Endothelial cell of umbilical vein (primary cell): ENCODE results near the gene LMNA. TPM values are rescaled to one million over a fixed set of nuclear protein-coding genes. Genes with fewer than 3 reads are reported as not detected.

Source experiments
- BruUV-seq: library from RNA; stranded (reverse); fragments of 400-500 nt; replicated peaks from 2 replicates; lab custom pipeline; 2021; lab: Mats Ljungman, UMichigan
- CTCF ChIA-PET: fragments of 300-600, 350-600 bp; sonication (Branson Sonifier 250); formaldehyde crosslinking; loops from one replicate; lab custom pipeline; 2021; ENCODE audit warnings: antibody characterized with exemption, inconsistent platforms; lab: Charles Lee
- POLR2A ChIA-PET: fragments of 300-600, 350-600 bp; sonication (Branson Sonifier 250); formaldehyde crosslinking; loops from one replicate; lab custom pipeline; 2021; ENCODE audit warnings: antibody characterized with exemption, inconsistent platforms; lab: Charles Lee
- DNase-seq: peaks from one replicate; pipeline ENCODE4 v3.0.0-alpha.2; 2011; ENCODE audit warnings: low read depth, low spot score
- FAIRE-seq: peaks from 2 replicates; lab custom pipeline; 2011; peaks lifted over from hg19 to GRCh38; lab: Jason Lieb, UNC
- H2AFZ ChIP-seq: 2 replicates; pipeline ENCODE4 v1.6.0; 2012; ENCODE audit warnings: low read depth, low read length, control low read depth, inconsistent platforms
- H3K27ac ChIP-seq: 2 replicates; pipeline ENCODE4 v1.5.1; 2011; ENCODE audit warnings: low read depth, mild to moderate bottlenecking, control low read depth, low read length, moderate library complexity; ENCODE audit not compliant: insufficient read depth
- H3K27me3 ChIP-seq, 2 experiments: 2 replicates each; pipeline versions ENCODE4 v1.6.0 to v1.6.1; 2011; ENCODE audit warnings: low read length in 2 of 2, mixed read lengths in 1 of 2; ENCODE audit not compliant: control insufficient read depth in 2 of 2, insufficient read depth in 2 of 2
- H3K36me3 ChIP-seq, 2 experiments: 2 replicates in 1 of 2; 3 replicates in 1 of 2; pipeline ENCODE4 v1.5.1; 2011; ENCODE audit warnings: low read length in 2 of 2, mild to moderate bottlenecking in 1 of 2, moderate library complexity in 1 of 2; ENCODE audit not compliant: control insufficient read depth in 2 of 2, insufficient read depth in 2 of 2; ENCODE audit errors: extremely low read depth in 1 of 2
- H3K4me1 ChIP-seq: 3 replicates; pipeline ENCODE4 v1.5.1; 2011; ENCODE audit warnings: mild to moderate bottlenecking, low read length; ENCODE audit not compliant: control insufficient read depth, insufficient read depth; ENCODE audit errors: extremely low read depth
- H3K4me2 ChIP-seq: 2 replicates; pipeline ENCODE4 v1.6.1; 2011; ENCODE audit warnings: low read length, control low read depth, mixed read lengths; ENCODE audit not compliant: insufficient read depth
- H3K4me3 ChIP-seq, 3 experiments: fragments of 200-600 bp in 1 of 3; sonication (generic), shearing (Covaris generic) in 1 of 3; replicated peaks in 1 of 3; 2 replicates each; pipeline ENCODE4 v1.5.1; 2011 to 2016; ENCODE audit warnings: control low read depth in 3 of 3, low read length in 3 of 3, mild to moderate bottlenecking in 2 of 3, inconsistent platforms in 1 of 3, low read depth in 1 of 3, moderate library complexity in 1 of 3; ENCODE audit not compliant: insufficient read depth in 1 of 3
- H3K79me2 ChIP-seq: 2 replicates; pipeline ENCODE4 v1.6.0; 2012; ENCODE audit warnings: low read length, inconsistent platforms; ENCODE audit not compliant: control insufficient read depth, insufficient read depth
- H3K9ac ChIP-seq: replicated peaks from 2 replicates; pipeline ENCODE3; 2011; ENCODE audit warnings: low read length, control low read depth; ENCODE audit not compliant: insufficient read depth; ENCODE audit errors: extremely low read depth
- H3K9me1 ChIP-seq: replicated peaks from 3 replicates; pipeline ENCODE4 v1.6.0; 2011; ENCODE audit warnings: mild to moderate bottlenecking, low read length; ENCODE audit not compliant: control insufficient read depth, insufficient read depth; ENCODE audit errors: extremely low read depth
- H3K9me3 ChIP-seq: replicated peaks from 2 replicates; pipeline ENCODE4 v1.5.1; 2012; ENCODE audit warnings: low read length, inconsistent platforms; ENCODE audit not compliant: control insufficient read depth, insufficient read depth
- H4K20me1 ChIP-seq: replicated peaks from 2 replicates; pipeline ENCODE3; 2011; ENCODE audit warnings: mild to moderate bottlenecking, low read length; ENCODE audit not compliant: control insufficient read depth, insufficient read depth; ENCODE audit errors: extremely low read depth
- CTCF ChIP-seq, 2 donors: IDR thresholded peaks; 1 replicate in 1 of 2; 2 replicates in 1 of 2; pipeline ENCODE4 v1.5.1; 2011; ENCODE audit warnings: low read length in 2 of 2, mild to moderate bottlenecking in 2 of 2, moderate library complexity in 2 of 2, control low read depth in 1 of 2, inconsistent platforms in 1 of 2, low read depth in 1 of 2; ENCODE audit not compliant: insufficient read depth in 1 of 2; ENCODE audit errors: extremely low read depth in 1 of 2
- EZH2 ChIP-seq: IDR thresholded peaks from 2 replicates; pipeline ENCODE4 v1.6.1; 2012; ENCODE audit warnings: borderline replicate concordance, low read depth, mild to moderate bottlenecking, moderate library complexity, low read length, inconsistent platforms; ENCODE audit not compliant: severe bottlenecking
- FOS ChIP-seq: IDR thresholded peaks from 2 replicates; pipeline ENCODE4 v1.6.1; 2011; ENCODE audit warnings: mild to moderate bottlenecking, low read length, moderate library complexity, borderline replicate concordance; ENCODE audit not compliant: insufficient read depth
- GATA2 ChIP-seq: IDR thresholded peaks from 2 replicates; pipeline ENCODE4 v1.7.0; 2011; ENCODE audit warnings: low read depth, mild to moderate bottlenecking, moderate library complexity, mixed read lengths, low read length; ENCODE audit not compliant: insufficient read length, insufficient read depth
- JUN ChIP-seq: IDR thresholded peaks from 2 replicates; pipeline ENCODE4 v1.6.1; 2011; ENCODE audit warnings: borderline replicate concordance, low read depth; ENCODE audit not compliant: insufficient read length, insufficient read depth
- MYC ChIP-seq: IDR thresholded peaks from one replicate; pipeline ENCODE4 v1.6.1; 2011; ENCODE audit warnings: mild to moderate bottlenecking, low read depth, low read length
- POLR2A ChIP-seq: IDR thresholded peaks from 2 replicates; pipeline ENCODE4 v1.6.1; 2012; ENCODE audit warnings: low read depth, mild to moderate bottlenecking, control low read depth, low read length
- POLR2AphosphoS5 ChIP-seq: IDR thresholded peaks from 2 replicates; pipeline ENCODE4 v1.6.1; 2012; ENCODE audit warnings: low read depth, mild to moderate bottlenecking, control low read depth, low read length, moderate library complexity; ENCODE audit not compliant: insufficient read depth
- dilution Hi-C: fragments of 300-500 bp; cut with MboI; formaldehyde crosslinking; loops from one replicate; pipeline ENCODE4 v1.15.0; 2019; ENCODE audit warnings: low sequenced_read_pairs; ENCODE audit not compliant: extremely low pct_ligation_motif_present
- intact Hi-C: fragments of 100-400 bp; cut with micrococcal nuclease; formaldehyde crosslinking; loops from one replicate; pipeline ENCODE4 v1.10.0; 2022
- polyA plus RNA-seq, 4 experiments: library from polyadenylated mRNA; depleted of rRNA in 3 of 4; stranded (reverse) in 3 of 4; unstranded in 1 of 4; fragments of >200 nt; gene quantifications; 2 replicates each; pipeline versions ENCODE4 v1.2.1 to v1.2.3, GENCODE V29; 2011 to 2012; ENCODE audit warnings: missing spikeins in 1 of 4
- total RNA-seq: library from RNA; stranded (reverse); gene quantifications from 2 replicates; pipeline ENCODE4 v1.2.3, GENCODE V29; 2021
- TF ChIP-seq, protein P1 (sequence below): IDR thresholded peaks from 2 replicates; pipeline ENCODE4 v1.6.1; 2011; ENCODE audit not compliant: insufficient read depth, insufficient read length

LMNA gene
- total and polyA plus RNA-seq, 2 donors (not counting 3 experiments of a cell fraction or from before 2014, with no cell fraction given), result 371 to 742 TPM

DNA sequence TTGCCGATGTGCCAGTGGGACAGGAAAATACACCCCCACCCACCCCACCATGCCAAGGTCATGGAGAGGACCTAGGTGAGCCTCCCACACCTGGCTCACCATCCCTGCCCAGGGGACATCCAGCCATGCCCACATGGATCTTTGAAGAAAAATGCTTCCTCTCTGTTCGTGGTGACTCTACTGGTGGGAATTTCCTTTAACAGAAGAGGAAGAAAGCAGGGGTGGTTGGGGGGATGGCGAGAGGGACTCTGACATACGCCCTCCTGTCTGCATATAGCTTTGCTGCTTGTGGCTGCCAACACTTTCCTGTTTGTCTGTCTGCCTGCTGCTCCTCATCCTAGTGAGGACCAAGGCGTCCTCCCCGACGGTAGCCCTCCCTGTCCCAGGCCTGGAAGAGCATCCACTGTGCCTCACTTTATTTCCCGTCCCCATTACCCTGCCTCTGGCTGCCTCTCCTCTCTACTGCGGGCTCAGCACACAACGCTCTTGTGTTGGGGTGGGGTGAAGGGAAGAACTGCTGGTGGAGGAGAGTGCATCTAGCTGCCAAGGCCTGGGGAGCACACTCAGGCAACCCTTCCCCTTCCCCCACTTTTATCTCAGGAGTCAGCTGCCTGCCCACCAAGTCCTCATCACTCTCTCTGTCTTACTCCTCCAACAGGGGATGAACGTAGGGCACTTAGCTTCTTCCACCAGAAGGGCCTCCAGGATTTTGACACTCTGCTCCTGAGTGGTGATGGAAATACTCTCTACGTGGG is 41.4 kb downstream of the LMNA start:
- no peak overlapping the region for H3K27ac ChIP-seq
- no peak overlapping the region for H3K4me3 ChIP-seq
- no peaks in the 10 kb centered on the region for H3K9me3 ChIP-seq
- H4K20me1 ChIP-seq, result no peaks in the 10 kb centered on the region
- ChIA-PET CTCF (interaction anchor here (0.7 to 1.3 kb wide), 4 partner anchors 8 to 69 kb away, joined by 3 to 6 read pairs (median 4); no protein-coding TSS in a partner anchor), POLR2A (interaction anchor here (1.8 kb wide), 1 partner anchor 57 kb away, joined by 7 read pairs; the partner anchor contains the start of gene PMF1)
- no peaks in the 10 kb centered on the region for H3K79me2 ChIP-seq
- no TSS peak for BruUV-seq
- no peaks in the 10 kb centered on the region for H3K36me3 ChIP-seq
- peaks cover 11% of the 10 kb centered on the region for H3K4me1 ChIP-seq
- H2AFZ ChIP-seq, result no peak overlapping the region
- intact Hi-C loops (no loop called here), dilution Hi-C loops (no loop called here)
- FAIRE-seq, result no peak
- H3K27me3 ChIP-seq, result no peaks in the 10 kb centered on the region
- H3K9ac ChIP-seq, result no peak overlapping the region
- H3K4me2 ChIP-seq, result no peak overlapping the region
- no peak for TF ChIP-seq JUN
- TF ChIP-seq EZH2, result no peak
- TF ChIP-seq GATA2, result no peak
- no peak for TF ChIP-seq FOS
- TF ChIP-seq, protein P1, sequence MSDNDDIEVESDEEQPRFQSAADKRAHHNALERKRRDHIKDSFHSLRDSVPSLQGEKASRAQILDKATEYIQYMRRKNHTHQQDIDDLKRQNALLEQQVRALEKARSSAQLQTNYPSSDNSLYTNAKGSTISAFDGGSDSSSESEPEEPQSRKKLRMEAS, result no peak
- TF ChIP-seq MYC, result no peak
- TF ChIP-seq POLR2A, result no peak
- TF ChIP-seq CTCF (IDR thresholded peaks at IDR 0.05; ENCODE audit: extremely low read depth in 1 of 2, insufficient read depth in 1 of 2, low read depth in 1 of 2, low read length in 2 of 2), result no peak
- no peak for TF ChIP-seq POLR2AphosphoS5
- no peaks in the 10 kb centered on the region for H3K9me1 ChIP-seq
- no peak for DNase-seq
